ENCODE measurements around the gene SETD5.

GRCh38 chr3:9430733-9431132 is 33.3 kb downstream of the SETD5 start:
- no peak for TF ChIP-seq POLR2A (IDR thresholded peaks at IDR 0.05)
- no peak for TF ChIP-seq CTCF (IDR thresholded peaks at IDR 0.05)
